ENCODE results near the gene ARHGAP6. TPM values are rescaled to one million over a fixed set of nuclear protein-coding genes. Genes with fewer than 3 reads are reported as not detected.

Gene ARHGAP6
- total and polyA plus RNA-seq, 8 donors = 7.0 to 25.4 (median 20.5) TPM

- H3K27ac ChIP-seq = no peak overlapping the region
These were observed 243.2 kb downstream of the ARHGAP6 start for GRCh38 chrX:11422525-11422857.

GRCh38 chrX:11421805-11422524, 243.8 kb downstream of the ARHGAP6 start:
- Histone ChIP-seq H3K9me3 (no peaks in the 10 kb centered on the region), H3K27me3 (peaks cover 4 to 13% of the 10 kb centered on the region in 2 donors), H3K4me1 (no peaks in the 10 kb centered on the region), H3K27ac (no peak overlapping the region), H3K36me3 (no peaks in the 10 kb centered on the region), H3K4me3 (no peak overlapping the region)
- DNase-seq = no peak
- intact Hi-C loops (cut with DNase I) = no loop called here
- TF ChIP-seq, protein P1, sequence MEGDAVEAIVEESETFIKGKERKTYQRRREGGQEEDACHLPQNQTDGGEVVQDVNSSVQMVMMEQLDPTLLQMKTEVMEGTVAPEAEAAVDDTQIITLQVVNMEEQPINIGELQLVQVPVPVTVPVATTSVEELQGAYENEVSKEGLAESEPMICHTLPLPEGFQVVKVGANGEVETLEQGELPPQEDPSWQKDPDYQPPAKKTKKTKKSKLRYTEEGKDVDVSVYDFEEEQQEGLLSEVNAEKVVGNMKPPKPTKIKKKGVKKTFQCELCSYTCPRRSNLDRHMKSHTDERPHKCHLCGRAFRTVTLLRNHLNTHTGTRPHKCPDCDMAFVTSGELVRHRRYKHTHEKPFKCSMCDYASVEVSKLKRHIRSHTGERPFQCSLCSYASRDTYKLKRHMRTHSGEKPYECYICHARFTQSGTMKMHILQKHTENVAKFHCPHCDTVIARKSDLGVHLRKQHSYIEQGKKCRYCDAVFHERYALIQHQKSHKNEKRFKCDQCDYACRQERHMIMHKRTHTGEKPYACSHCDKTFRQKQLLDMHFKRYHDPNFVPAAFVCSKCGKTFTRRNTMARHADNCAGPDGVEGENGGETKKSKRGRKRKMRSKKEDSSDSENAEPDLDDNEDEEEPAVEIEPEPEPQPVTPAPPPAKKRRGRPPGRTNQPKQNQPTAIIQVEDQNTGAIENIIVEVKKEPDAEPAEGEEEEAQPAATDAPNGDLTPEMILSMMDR (IDR thresholded peaks at IDR 0.05) = no peak
- ATAC-seq = no peak

More at GRCh38 chrX:11422525-11422857, 243.2 kb downstream of the ARHGAP6 start:
- Histone ChIP-seq H3K4me3 (no peak overlapping the region), H3K36me3 (no peaks in the 10 kb centered on the region), H3K27me3 (peaks cover 4 to 18% of the 10 kb centered on the region in 2 donors), H3K9me3 (no peaks in the 10 kb centered on the region), H3K4me1 (no peaks in the 10 kb centered on the region)
- ATAC-seq (no peak), DNase-seq (no peak)
- TF ChIP-seq, protein P1 (IDR thresholded peaks at IDR 0.05) = no peak
- intact Hi-C loops (cut with DNase I) = no loop called here

DNA sequence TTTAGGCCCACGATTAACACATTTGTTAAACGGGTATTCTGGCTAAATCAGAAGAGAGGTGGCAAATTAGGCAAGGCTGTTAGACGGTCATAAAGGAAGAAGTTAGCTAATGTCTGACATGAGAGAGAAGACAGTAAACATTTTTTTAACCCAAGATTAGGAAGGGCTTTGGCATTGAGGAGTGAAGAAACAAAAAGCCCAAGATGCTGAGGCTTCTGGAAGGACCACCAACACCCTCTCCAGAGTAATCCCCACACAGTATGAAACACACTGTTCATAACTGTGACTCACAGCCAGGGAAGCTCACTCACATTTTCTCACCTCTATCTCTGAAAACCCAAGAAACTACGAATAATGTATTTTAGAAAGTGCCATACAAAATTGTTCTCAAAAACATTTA, 244.9 kb downstream of the ARHGAP6 start:
- no peaks in the 10 kb centered on the region for H3K36me3 ChIP-seq
- intact Hi-C loops (cut with DNase I) = no loop called here
- ATAC-seq (no peak), DNase-seq (no peak)
- TF ChIP-seq, protein P1 (IDR thresholded peaks at IDR 0.05) = no peak
- H3K27me3 ChIP-seq = peaks cover 2 to 4% of the 10 kb centered on the region in 2 donors
- no peak overlapping the region for H3K27ac ChIP-seq
- H3K9me3 ChIP-seq = no peaks in the 10 kb centered on the region
- H3K4me3 ChIP-seq = no peak overlapping the region
- no peaks in the 10 kb centered on the region for H3K4me1 ChIP-seq

GRCh38 chrX:11419102-11419501, 246.6 kb downstream of the ARHGAP6 start:
- no peak for ATAC-seq
- TF ChIP-seq, protein P1 (IDR thresholded peaks at IDR 0.05) = no peak

DNA sequence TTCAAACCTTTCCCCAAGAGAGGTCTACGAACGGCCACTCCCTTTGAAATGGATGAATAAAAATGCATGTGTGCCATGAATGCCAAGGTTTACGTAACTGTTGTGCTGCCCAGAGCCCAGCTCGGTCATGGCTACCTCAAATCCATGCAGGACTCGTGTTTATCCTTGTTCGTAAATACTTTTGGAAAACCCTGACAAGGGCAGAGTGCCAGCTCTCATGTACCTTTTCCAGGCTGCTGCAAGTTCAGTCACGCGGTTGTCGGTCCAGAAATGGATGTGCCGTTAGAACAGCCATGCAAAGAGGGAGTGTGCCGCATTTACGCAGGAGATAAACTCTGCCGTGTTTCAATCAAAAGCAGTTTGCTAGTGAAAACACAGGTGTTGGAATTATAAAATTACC, 249.1 kb downstream of the ARHGAP6 start:
- DNase-seq (no peak), ATAC-seq (no peak)
- H3K9me3 ChIP-seq = no peaks in the 10 kb centered on the region
- H3K4me1 ChIP-seq = no peaks in the 10 kb centered on the region
- TF ChIP-seq, protein P1 (IDR thresholded peaks at IDR 0.05) = no peak
- H3K4me3 ChIP-seq = no peak overlapping the region
- H3K27ac ChIP-seq = no peak overlapping the region
- H3K27me3 ChIP-seq = peaks cover 0 to 4% of the 10 kb centered on the region in 2 donors
- H3K36me3 ChIP-seq = no peaks in the 10 kb centered on the region
- intact Hi-C loops (cut with DNase I) = no loop called here

More at GRCh38 chrX:11419102-11419501, 246.6 kb downstream of the ARHGAP6 start:
- Histone ChIP-seq H3K27ac (no peak overlapping the region), H3K36me3 (no peaks in the 10 kb centered on the region), H3K4me3 (no peak overlapping the region), H3K27me3 (peaks cover 0 to 4% of the 10 kb centered on the region in 2 donors), H3K4me1 (no peaks in the 10 kb centered on the region), H3K9me3 (no peaks in the 10 kb centered on the region)
- intact Hi-C loops (cut with DNase I) = no loop called here
- DNase-seq = no peak
